HS-5 (cell line): ENCODE data around the gene NBEAL2.
"Not testable (repeated sequence)": the region's sequence is repeated elsewhere in the genome, so short reads cannot be mapped to it uniquely, and the experiment has no call there.

Experiments used
- DNase-seq: peaks from one replicate; pipeline ENCODE4 v3.0.0-alpha.2; 2012; ENCODE audit warnings: low read depth

The NBEAL2 gene

DNA sequence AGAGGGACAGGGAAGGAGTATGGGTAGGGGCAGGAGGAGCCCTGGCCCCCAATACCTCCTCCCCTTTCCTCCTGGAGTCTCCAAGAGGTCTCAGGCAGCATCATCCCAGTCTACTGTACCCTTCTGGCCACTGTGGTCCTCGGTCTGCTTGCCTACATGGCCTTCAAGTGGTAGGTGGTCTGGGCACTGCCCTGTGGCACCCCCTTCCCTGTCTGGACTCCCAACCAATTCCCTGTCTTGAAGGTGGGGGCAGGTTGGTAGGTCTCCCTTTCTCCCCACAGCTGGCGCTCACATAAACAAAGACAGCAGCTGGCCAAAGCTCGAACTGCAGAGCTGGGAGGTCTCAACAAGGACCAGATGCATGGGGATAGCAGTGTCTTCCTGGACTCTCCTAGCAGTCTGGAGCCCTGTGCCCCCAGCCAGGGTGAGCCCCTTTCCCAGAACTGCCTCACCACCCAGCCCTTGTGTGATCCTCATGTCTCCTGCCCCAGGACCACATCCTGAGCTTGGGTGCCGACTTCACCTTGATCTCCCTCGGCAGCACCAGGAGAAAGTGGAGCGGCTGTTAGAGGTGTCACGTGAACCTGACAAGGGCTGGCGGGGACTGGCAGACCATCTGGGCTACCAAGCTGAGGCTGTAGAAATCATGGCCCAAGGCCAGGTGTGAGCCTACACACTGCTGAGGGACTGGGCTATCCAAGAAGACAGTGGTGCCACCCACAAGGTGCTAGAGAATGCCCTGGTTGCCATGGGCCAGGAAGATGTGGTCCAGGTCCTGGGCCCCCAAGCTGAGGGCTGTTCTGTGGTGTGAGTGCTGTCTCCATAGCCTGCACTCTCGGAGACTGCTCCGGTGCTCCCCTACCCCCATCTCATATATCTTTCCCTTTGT lies 33.1 kb downstream of the NBEAL2 start:
- DNase-seq = no peak

GRCh38 chr3:47013231-47013630 lies 33.8 kb downstream of the NBEAL2 start:
- no peak for DNase-seq

DNA sequence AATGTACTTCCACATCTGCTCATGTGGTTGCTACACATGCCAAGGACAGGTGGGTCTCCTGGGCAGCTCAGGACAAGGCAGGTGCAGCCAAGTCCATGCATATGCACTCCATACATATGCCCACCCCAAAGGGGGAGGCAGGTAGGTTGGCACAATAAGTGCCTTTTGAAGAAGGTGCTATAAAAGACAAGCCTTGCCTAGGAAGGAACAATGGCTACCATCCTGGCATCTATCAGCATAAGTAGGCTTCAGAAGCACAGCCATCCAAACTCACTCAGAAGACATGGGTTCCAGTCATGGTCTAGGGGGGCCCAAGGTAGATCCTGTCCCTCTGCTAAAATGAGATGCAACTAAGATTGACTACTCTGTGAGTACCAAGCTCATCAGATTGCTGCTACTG lies 34.6 kb downstream of the NBEAL2 start:
- DNase-seq = no peak

DNA sequence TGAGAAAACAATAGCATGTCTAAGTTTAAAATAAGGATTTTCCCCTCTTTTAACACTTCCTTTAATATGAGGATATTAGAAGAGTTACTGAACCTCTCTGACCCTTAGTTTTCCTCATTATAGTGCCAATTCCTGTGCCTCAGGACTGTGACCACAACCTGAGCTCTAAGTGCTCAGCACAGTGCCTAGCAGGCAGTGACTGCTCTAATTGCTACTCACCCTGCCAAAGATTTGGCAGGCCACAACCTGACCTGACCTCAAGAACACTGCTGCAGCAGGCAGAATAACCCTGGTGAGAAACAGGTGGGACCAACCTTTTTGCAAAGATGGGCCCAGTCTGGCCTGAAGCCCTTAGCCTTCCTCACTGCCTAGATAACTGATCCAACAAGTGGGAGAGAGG lies 35.7 kb downstream of the NBEAL2 start:
- no peak for DNase-seq

GRCh38 chr3:47016086-47016933 lies 36.8 kb downstream of the NBEAL2 start:
- no peak for DNase-seq

DNA sequence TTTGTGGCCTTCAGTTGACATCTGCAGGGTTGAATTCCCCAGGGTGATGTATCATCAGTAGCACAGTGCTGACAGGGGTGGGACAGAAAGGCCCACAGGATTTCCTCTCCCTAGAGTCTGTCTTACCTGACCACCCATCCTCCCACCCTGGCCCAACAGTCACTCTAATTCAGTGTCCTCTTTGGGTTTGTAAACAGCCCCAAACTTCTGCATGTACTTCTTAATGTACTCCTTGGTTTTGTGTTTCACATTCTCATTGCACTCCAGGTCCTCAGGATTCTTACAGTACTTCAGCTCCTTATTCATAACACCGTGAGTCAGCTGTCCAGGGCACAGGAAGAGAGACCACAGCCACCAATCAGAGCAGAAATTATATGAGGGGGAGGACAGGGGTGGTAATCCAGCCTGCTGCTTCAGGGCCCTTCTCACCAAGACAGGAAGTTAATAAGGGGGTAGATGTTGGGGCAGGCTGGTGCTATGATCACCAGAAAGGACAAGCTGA lies 37.5 kb downstream of the NBEAL2 start:
- DNase-seq = peak; percentile 77

DNA sequence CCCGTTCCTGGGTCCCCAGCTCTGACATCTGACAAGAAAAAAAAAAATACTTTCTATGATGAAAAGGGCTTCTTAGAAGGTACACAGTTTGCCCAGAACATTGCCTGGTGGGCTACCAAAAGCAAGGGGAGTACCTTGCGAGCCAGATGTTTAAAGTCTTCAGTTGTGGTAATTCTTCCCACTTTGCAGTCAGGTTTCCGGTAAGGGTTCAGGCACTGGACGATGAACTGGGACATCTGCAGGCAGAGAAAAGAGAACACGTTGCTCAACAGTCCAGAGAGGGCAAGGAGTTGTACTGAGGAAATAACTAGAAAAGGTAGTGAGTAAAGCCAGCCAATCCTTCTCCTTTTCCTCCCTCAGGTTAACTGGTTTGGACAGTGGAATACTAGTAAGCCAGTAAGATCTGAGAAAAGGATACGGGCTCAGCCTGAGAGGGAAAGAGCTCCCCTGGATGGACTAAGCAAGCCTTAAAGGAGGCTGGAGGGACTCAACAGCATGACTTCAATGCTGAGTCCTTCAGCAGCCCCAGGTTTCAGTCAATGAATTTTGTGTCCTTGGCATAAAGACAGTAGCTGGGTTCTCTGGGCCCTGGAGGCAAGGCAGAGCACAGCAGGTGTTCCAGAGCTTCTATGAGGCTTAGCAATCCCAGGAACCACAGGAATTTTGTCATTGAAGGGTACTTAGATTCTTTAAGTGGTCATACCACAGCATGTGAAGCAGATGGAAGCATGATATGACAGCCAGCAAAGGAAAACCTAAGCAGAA lies 38.2 kb downstream of the NBEAL2 start:
- DNase-seq = no peak

DNA sequence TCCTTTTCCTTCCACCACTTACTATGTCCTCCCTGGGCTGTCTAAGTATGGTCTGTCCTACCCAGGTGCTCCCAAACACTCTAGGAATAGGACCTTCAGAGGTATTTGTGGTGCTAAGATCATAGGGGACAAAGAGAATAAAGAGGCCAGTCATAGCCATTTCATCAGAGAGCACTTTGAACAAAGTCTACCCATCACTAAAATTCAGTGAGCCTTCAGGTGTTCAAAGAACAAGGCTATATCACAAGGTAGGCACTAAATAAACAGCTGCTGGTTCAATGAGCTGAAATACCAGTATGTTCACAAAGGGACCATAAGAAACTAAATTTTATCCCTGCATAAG lies 38.8 kb downstream of the NBEAL2 start:
- DNase-seq = no peak

- no peak for DNase-seq
These were observed 39.7 kb downstream of the NBEAL2 start for GRCh38 chr3:47019201-47019600.

- no peak for DNase-seq
These were observed 40.8 kb downstream of the NBEAL2 start for GRCh38 chr3:47020311-47020710.

DNA sequence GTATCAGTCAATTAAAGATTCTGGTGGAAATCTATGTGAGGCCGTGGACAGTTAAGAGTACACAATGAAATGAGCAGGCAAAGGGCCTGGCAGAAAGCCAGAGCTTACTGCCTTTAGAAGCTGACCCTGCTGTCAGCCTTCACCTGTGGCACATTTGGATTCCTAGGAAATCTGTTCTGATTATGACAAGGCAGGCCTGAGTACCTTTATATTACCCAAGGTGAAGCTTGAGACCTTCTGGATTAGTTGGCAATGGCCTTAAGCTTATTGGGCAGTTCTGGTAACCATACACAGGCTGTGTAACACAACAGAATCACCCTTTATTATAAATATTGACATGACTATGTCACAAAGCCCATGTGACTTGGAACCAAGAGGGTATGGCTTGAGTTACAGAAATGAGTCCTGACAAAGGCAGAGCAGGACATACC lies 43.2 kb downstream of the NBEAL2 start:
- no peak for DNase-seq

GRCh38 chr3:47024932-47025331 lies 45.5 kb downstream of the NBEAL2 start:
- no peak for DNase-seq

GRCh38 chr3:47026432-47026831 lies 47.0 kb downstream of the NBEAL2 start:
- DNase-seq = not testable (repeated sequence)

DNA sequence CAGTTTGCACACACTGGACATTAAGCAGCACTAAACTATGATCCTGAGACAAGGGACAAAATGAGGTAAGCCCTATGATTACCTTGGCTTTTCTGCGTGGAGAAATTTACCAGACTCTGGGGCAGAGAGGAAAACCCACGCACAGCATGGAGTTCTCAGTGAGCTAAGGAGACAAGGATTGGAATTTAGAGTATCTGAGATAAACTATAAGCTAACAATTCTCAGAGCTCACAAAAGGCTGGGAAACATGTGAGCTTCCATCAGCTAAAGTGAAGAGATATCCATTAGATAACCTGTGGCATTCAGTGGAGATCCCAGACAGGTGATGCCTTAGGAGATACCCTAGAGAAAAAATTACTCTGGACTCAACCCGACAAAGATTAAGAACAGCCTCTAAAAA lies 48.7 kb downstream of the NBEAL2 start:
- no peak for DNase-seq

GRCh38 chr3:47028667-47029066 lies 49.2 kb downstream of the NBEAL2 start:
- DNase-seq = no peak

- not testable (repeated sequence) for DNase-seq
These were observed 51.6 kb downstream of the NBEAL2 start for GRCh38 chr3:47031041-47031440.

GRCh38 chr3:47034868-47035489 lies 55.5 kb downstream of the NBEAL2 start:
- DNase-seq = no peak

- DNase-seq = no peak
These were observed 56.2 kb downstream of the NBEAL2 start for GRCh38 chr3:47035645-47036044.

DNA sequence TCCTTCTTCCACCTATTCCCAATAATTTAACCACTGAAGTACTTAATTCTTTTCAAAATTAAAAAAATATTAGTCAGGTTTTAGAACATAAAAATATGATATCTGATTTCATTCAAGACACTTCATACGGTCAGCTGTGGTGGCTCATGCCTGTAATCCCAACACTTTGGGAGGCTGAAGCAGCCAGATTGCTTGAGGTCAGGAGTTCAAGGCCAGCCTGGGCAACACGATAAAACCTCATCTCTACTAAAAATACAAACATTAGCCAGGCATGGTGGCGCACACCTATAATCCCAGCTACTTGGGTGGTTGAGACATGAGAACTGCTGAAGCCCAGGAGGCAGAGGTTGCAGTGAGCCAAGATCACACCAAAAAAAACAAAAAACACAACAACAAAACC lies 56.7 kb downstream of the NBEAL2 start:
- DNase-seq = no peak

GRCh38 chr3:47037302-47037701 lies 57.8 kb downstream of the NBEAL2 start:
- DNase-seq = not testable (repeated sequence)

DNA sequence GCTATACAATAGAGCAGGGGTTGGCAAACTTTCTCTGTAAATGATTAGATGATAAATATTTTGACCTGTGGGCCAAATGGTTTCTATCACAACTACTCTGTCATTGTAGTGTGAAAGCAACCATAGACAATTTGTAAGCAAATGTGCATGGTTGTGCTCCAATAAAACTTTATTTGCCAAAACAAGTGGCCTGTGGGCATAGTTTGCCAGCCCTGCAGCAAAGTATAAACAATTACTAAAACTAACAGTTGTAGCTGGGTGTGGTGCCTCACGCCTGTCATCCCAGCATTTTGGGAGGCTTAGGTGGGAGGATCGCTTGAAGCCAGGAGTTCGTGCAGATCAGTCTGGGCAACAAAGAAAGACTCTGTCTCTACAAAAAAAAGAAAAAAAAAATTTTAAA lies 61.6 kb downstream of the NBEAL2 start:
- DNase-seq = no peak
